Lower lobe of right lung (tissue), 2 donors: ENCODE results near the gene ATXN2L. TPM values are rescaled to one million over a fixed set of nuclear protein-coding genes. Genes with fewer than 3 reads are reported as not detected.

Experiments used
- ATAC-seq, 2 donors: fragments of 200-7000 bp; cut with Tn5 transposase; one replicate each; pipeline ENCODE4 v1.9.1; 2020 to 2022; ENCODE audit warnings: mild to moderate bottlenecking in 2 of 2, moderate library complexity in 2 of 2
- DNase-seq: peaks from one replicate; pipeline ENCODE4 v3.0.0-alpha.2; 2020
- H3K27ac ChIP-seq: fragments of 200-600 bp; one replicate; pipeline ENCODE4 v1.8.0; 2022
- H3K27me3 ChIP-seq: fragments of 200-600 bp; one replicate; pipeline ENCODE4 v1.8.0; 2022; ENCODE audit warnings: low read depth
- H3K36me3 ChIP-seq: fragments of 200-600 bp; one replicate; pipeline ENCODE4 v1.8.0; 2022; ENCODE audit warnings: mild to moderate bottlenecking
- H3K4me1 ChIP-seq: fragments of 200-600 bp; one replicate; pipeline ENCODE4 v1.8.0; 2022
- H3K4me3 ChIP-seq: fragments of 200-600 bp; one replicate; pipeline ENCODE4 v1.8.0; 2022; ENCODE audit warnings: mild to moderate bottlenecking
- H3K9me3 ChIP-seq: fragments of 200-600 bp; one replicate; pipeline ENCODE4 v1.8.0; 2022
- CTCF ChIP-seq: fragments of 200-600 bp; IDR thresholded peaks from one replicate; pipeline ENCODE4 v1.8.0; 2022; ENCODE audit warnings: antibody characterized with exemption, mild to moderate bottlenecking
- intact Hi-C: fragments of 100-400 bp; cut with DNase I; formaldehyde crosslinking; loops from one replicate; pipeline ENCODE4 v1.11.0; 2022
- total RNA-seq: library from RNA; stranded (reverse); fragmentation: NEBNext Ultra II Directional; extraction: Animal tissue kit (Norgen Biotek cat#: 25700); gene quantifications from one replicate; pipeline ENCODE4 v1.2.1, GENCODE V29; 2021
- donor health status: DM: no; HTN: yes; CAD: no; lungs with severe emphysema.

Gene ATXN2L
- total RNA-seq, 1 donor from 2014 or later = 145 TPM

- no peak for DNase-seq
- peaks cover 12% of the 10 kb centered on the region for H3K4me1 ChIP-seq
- TF ChIP-seq CTCF = no peak
- no peak for ATAC-seq
- no peaks in the 10 kb centered on the region for H3K27me3 ChIP-seq
- H3K36me3 ChIP-seq = peaks cover 50% of the 10 kb centered on the region
- H3K4me3 ChIP-seq = no peak overlapping the region
- no peak overlapping the region for H3K27ac ChIP-seq
- intact Hi-C loops = no loop called here
- no peaks in the 10 kb centered on the region for H3K9me3 ChIP-seq
These were observed 19.9 kb downstream of the ATXN2L start for GRCh38 chr16:28842696-28843095.

GRCh38 chr16:28843766-28844165, 21.0 kb downstream of the ATXN2L start:
- no peaks in the 10 kb centered on the region for H3K27me3 ChIP-seq
- H3K27ac ChIP-seq = no peak overlapping the region
- H3K36me3 ChIP-seq = peaks cover 42% of the 10 kb centered on the region
- intact Hi-C loops = no loop called here
- TF ChIP-seq CTCF = no peak
- H3K9me3 ChIP-seq = no peaks in the 10 kb centered on the region
- peaks cover 12% of the 10 kb centered on the region for H3K4me1 ChIP-seq
- H3K4me3 ChIP-seq = no peak overlapping the region
- DNase-seq (no peak), ATAC-seq (no peak)

DNA sequence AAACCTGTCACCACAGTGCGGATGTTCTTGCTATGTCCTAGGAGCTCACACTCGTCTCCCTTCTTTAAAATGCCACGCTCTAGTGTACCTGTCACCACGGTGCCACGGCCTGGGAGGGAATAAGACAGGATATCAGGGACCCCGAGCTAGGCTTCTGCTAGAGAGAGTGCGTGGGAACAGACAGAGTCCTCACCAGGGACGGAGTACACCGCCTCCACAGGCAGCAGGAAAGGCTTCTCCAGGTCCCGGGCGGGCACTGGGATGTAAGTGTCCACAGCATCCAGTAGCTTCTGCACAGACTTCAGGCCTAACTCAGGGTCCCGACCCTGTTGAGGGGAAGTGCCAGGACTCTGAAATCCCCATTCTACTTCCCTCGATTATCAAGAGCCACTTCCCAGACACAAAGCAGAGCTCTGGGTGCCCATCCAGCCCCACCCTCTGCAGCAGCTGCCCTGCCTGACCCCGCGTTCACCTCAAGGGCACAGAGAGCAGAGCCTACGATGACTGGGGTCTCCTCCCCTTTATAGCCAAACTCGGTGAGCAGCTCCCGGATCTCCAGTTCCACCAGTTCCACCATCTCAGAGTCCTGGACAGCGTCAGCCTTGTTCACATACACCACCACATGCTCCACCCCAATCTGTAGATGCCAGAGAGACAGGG, 21.6 kb downstream of the ATXN2L start:
- peaks cover 42% of the 10 kb centered on the region for H3K36me3 ChIP-seq
- DNase-seq (no peak), ATAC-seq (no peak)
- no peak overlapping the region for H3K27ac ChIP-seq
- intact Hi-C loops = no loop called here
- H3K4me1 ChIP-seq = peaks cover 12% of the 10 kb centered on the region
- H3K9me3 ChIP-seq = no peaks in the 10 kb centered on the region
- no peak overlapping the region for H3K4me3 ChIP-seq
- no peaks in the 10 kb centered on the region for H3K27me3 ChIP-seq
- TF ChIP-seq CTCF = no peak

- Histone ChIP-seq H3K36me3 (peaks cover 42% of the 10 kb centered on the region), H3K9me3 (no peaks in the 10 kb centered on the region), H3K27ac (peak overlapping the region; percentile 94), H3K4me1 (peaks cover 12% of the 10 kb centered on the region), H3K4me3 (peak overlapping the region; percentile 88), H3K27me3 (no peaks in the 10 kb centered on the region)
- intact Hi-C loops = no loop called here
- peak; percentile 11 to 18 for ATAC-seq
- TF ChIP-seq CTCF = no peak
- DNase-seq = no peak
These were observed 22.5 kb downstream of the ATXN2L start for GRCh38 chr16:28845293-28845692.

GRCh38 chr16:28845761-28846079, 22.9 kb downstream of the ATXN2L start:
- no peak for DNase-seq
- intact Hi-C loops = no loop called here
- peak; percentile 1 to 5 for ATAC-seq

More at GRCh38 chr16:28845761-28846079, 22.9 kb downstream of the ATXN2L start:
- Histone ChIP-seq H3K4me3 (peak overlapping the region; percentile 88), H3K9me3 (no peaks in the 10 kb centered on the region), H3K27ac (peak overlapping the region; percentile 94), H3K4me1 (peaks cover 12% of the 10 kb centered on the region), H3K27me3 (no peaks in the 10 kb centered on the region), H3K36me3 (peaks cover 41% of the 10 kb centered on the region)
- TF ChIP-seq CTCF = no peak
